HK-2 (cell line): ENCODE results near the gene COLQ.

ENCODE experiments used
- DNase-seq: peaks from one replicate; pipeline ENCODE4 v3.0.0-alpha.2; 2018; ENCODE audit not compliant: unreplicated experiment

Gene COLQ

DNA sequence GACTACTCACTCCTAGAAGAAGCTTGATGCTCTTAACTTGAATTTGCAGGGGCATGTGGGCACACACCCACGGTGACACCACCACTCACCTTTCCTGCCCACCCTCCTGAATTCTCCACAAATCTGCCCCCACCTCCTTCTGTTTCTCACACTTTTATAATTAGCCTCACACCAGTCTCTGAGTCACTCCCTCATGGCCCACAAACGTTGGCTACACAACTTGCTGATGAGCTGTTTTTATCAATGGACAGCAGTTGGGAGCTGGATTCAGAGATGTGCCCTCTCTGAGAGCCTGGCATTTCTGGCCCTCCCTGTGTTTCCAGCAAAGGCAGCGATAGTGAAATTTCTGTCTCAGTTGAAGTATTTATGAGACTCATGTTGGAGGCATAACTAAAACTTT, 1.3 kb downstream of the COLQ start:
- DNase-seq, result no peak

DNA sequence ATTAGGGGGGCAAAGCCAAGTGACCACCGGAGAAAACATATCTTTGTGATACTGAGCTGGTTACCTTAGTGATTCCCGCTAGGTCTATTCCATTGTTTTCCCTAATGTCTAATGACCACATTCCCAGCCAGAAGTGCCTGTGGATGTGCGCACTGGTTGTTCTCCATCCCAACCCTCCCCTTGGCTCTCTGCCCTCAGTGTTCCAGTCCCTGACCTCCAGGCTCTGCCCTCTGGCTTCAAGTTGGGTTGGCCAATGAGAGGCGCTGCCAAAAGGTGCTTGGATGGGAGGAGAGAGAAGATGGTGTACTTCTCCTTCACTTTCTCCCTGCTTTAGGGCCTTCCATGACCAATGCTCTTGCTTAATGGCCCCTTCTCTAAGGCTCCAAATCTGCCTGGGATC, 2.4 kb downstream of the COLQ start:
- DNase-seq, result no peak

DNA sequence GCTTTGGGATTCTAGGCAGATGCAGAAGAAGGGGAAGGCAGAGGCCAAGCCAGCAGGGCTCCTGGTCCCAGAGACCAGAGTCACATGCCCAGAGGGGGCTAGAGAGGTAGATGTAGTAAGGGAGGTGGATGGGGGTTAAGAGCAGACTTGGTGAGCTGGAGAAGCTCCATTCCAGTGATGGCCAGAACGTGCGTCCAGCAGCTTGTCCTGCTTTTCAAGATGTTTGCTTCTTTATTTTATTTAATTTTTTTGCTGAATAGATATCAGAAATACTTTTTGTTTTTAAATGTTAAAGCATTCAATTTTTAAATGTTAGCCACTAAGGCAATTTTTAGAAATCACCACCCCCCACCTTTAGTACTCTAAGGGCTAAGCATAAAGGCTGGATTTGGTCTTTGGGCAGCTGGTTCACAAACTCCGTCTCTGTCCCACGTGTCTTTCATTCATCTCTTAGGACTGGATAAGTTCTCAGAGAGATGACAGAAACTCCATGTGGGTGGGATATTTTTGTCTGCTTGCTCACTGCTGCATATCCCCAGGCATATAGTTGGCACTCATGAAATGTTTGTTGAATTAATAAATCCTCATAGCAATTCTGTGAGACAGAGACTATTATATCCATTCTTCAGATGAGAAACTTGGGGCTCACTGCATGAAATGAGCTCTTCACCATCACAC, 6.7 kb downstream of the COLQ start:
- DNase-seq, result no peak

DNA sequence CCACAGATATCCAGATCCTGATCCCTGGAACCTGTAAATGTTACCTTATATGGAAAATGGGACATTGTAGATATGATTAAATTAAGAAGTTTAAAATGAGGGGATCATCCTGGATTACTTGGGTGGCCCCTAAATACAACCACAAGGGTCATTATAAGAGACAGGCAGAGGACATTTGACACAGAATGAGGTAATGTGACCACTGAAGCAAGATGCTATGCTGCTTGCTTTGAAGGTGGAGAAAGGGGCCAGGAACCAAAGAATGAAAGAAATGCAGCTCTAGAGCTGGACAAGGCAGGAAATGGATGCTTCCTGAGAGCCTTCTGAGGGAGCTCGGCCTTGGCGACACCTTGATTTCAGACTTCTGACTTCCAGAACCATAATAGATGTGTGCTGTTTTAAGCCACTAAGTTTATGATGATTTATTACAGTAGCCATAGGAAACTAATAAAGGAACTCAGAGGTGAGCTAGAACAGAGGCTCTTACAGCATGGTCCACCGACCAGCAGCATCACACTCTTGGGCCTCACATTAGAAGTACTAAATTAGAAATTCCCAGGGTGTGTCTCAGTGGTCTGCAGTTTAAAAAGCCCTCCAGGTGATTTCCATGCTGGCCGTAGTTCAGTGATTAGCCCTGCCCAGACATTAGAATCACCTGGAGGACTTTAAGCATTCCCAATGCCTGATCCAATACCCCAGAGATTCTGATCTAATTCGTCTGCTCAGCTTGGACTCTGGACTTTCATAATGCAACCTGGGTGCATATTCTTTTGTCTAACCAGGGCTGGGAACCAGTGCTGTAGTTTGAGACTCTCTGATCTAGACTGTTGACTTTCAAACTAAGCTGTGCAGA, 7.5 kb downstream of the COLQ start:
- no peak for DNase-seq

DNA sequence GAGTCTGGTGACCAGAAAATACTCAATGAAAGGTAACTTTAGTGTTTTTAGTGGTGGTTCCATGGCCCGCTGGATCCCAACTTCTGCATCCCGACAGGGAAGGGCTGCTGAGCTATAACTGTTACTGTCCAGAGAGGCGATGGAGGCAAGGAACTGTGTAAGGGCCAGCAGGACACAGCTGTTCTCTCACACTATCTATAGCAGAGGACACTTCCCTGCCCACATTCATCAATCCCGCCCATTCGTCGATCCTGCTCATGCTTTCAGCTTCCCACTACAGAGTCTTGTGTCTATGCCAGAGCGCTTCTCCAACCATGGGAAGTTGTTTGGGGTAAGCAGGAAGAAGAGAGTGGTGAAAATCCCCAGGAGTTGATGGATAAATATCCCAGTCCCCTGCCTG, 8.4 kb downstream of the COLQ start:
- DNase-seq, result no peak

DNA sequence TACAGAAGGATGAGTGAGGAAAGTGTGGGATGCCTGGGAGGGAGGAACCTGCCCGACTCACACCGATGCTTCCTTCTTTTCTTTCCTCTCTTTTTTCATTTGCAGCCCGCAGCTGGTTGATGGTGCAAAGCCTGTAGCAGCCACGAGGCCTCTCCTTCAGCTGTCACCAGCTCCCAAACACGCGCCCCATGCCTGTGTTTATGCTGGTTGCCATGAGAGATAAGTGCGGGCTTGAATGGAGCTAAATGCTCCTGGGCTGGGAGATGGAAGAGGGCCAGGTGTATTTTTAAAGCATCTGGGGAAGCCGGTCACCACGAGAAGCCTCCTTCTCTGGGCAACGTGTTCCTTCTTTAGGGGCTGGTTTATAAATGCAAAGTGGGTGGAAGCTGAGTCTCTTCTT, 9.3 kb downstream of the COLQ start:
- DNase-seq, result no peak

DNA sequence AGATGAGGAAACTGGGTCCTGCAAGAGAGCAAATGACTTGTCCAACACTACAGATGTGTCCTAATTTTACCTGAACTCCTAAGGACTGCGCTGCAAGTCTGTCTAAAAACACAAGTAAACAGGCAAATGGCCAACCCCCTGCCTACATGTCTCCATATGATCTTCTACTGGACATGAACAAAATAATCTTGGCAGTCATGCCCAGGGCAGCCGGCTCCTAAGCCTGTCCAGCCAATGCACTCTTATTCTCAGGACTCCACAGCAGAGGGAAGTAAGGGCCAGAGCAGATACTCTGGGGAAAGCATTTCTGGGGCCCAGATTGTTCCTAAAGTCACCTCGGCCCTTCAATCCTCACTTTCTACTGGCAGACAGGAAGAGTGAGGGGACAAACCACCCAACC, 10.3 kb downstream of the COLQ start:
- no peak for DNase-seq

DNA sequence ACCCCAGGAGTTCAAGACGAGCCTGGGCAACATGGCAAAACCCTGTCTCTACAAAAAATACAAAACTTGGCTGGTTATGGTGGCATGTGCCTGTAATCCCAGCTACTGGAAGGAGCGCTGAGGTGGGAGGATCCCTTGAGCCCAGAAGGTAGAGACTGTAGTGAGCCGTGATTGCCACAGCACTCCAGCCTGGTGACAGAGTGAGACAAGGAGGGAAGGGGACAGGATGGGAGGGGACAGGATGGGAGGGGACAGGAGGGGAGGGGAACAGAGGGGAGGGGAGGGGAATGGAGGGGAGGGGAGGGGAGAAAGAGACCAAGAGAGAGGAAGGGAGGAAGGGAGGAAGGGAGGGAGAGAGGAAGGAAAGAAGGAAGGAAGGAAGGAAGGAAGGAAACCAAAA, 11.0 kb downstream of the COLQ start:
- DNase-seq, result no peak

DNA sequence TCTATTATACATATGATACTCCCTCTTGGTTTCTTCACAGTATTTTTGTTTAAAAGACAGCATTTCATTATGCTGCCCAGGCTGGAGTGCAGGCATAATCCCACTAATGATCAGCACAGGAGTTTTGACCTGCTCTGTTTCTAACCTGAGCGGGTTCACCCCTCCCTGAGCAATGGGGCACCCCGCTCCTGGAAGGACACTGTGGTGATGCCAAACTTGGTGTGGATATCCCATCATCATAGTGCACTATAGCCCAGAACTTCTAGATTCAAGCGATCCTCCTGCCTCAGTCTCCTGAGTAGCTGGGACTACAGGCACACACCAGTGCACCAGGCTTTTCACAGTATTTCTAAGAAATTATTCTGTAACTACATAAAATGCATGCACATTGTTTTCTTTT, 14.9 kb downstream of the COLQ start:
- DNase-seq, result no peak

DNA sequence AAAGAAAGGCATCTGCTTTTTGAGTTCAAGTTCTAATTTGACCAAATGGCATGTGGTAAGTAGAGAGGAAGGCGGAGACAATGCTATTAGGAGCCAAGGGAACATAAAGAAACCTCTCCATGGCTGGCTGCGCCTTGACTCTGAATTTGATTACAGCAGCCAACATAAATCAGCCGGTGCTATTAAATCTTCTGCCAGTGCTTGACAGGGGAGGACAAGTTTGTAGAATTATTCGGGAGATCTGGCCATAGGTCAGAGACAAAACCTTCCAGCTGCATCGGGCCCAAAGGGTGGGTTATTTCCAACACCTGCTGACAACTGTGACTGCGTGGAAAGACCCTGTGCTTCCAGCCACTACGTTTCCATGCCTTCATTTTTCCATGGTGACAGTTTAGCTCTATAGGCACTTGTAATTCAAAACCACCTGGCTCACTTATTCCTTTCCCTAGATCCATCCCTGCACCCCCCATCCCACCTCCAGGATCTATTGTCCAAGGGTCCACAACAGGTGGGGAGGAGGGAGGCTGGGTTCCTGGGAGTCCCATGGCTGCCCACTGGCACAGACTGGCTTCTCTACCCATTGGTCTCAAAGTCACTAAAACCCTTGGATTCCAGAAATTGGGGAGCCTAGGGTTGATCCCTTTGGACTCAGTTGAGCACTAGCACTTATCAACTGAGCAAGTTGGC, 15.9 kb downstream of the COLQ start:
- no peak for DNase-seq

DNA sequence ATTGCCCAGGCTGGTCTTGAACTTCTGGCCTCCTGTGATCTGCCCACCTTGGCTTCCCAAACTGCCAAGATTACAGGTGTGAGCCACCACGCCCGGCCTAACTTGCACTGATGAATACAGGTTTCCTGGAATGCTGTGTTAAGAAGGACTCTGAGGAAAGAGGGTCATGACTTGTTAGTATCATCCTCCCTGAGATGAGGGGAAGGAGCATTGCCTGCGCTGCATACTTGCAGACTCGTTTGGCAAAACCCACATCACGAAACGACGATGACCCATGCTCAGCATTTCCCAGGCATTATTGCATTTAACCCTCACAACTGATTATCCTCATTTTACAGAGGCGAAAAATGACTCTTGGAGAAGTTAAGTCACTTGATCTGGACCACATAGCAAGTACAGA, 18.9 kb downstream of the COLQ start:
- DNase-seq, result no peak

DNA sequence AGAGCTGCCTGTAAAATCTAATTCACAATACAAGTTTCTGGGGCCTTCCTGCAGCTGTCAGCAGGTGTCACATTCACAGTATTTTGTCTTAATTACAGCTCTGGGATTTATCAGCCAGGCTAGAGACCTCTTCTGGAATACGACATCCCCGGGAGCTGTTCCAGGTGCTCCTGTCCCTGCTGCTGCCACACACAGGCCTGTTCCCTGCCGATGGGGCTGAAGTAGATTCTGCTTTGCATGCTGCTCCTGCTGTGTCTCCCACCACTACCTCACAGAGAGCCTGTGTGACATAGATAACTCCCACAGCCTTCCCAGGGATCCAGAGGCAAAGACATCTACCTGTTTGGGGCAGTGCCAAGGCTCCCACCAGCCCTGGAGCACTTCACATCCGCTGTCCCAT, 20.4 kb downstream of the COLQ start:
- DNase-seq, result no peak

DNA sequence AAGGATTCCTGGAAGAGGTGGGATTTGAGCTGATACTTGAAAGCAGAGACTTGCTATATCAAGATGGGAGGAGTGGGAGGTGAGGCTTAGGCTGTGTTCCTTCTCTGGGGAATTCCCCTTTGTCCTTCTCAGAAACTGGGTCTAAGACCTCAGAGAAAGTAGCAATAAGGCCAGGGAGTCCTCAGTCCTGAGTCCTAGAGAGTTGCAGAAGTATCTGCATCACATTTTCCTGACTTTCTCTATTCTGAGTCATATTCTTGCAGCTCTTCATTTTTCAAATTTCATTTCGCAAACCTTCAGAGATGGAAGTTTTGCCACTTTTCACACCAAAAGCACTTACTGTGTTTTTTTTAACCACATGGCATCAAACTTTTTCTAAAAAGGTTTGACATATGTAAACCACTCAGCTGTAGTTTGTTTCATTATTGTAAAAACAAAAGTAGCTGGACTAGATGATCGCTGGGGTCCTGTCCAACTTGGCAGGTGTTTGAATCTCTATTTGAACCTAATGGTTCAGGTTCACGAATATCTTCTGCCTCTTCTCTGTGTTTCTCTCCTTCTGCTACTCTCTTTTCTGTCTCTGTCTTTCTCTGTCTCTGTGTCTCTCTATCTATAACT, 21.3 kb downstream of the COLQ start:
- DNase-seq, result no peak

DNA sequence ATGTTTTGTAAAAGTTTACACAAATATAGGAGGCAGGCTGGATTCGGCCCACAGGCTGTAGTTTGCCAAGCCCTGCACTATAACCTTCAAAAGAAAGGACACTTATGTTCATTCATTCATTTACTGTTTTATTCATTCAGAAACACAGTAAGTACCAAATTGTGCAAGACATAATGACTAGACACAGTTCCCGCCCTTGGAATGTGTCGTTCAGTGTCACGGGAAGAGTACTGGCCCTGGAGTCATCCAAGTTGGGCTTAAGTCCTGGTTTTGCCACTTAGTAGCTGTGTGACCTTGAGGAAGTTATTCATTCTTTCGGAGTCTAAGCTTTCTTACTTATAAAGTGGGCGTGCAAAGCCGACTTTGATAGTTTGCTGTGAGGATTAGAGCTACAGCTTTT, 22.0 kb downstream of the COLQ start:
- no peak for DNase-seq

DNA sequence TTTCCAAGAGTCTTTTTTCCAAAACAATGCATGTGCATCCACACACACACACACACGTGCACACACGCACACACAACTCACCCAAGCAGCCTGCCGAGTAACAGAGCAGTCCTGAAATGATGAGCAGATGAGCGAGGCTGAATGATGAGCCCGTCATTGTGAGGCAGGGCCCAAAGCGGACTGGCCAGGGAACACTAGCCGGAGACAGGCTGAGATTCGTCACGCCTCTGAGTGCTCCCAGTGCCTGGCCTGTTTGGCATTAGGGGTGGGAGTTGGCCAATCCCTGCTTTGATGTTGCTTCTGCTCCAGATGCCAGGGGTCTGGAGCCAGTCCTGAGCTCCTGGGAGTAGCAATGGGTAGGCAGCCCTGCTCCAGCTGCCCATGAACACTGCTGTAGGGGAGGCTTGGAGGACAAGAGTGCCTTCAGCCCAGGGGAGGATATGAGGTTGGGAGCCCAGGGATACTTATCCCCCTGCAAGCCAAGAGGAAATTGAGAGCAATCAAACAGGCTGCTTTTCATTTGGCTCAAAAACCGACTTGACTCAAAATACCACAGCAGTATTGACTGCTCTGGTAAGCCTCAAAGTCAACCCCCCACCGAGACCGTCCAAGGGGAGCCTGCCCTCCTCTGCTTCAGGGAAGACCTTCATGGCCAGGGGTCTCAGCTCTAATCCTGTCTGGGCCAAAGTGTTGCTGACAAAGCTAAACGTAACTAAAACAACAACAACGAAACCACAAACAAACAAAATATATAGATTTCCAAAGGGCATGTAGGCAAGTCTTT, 22.9 kb downstream of the COLQ start:
- no peak for DNase-seq

DNA sequence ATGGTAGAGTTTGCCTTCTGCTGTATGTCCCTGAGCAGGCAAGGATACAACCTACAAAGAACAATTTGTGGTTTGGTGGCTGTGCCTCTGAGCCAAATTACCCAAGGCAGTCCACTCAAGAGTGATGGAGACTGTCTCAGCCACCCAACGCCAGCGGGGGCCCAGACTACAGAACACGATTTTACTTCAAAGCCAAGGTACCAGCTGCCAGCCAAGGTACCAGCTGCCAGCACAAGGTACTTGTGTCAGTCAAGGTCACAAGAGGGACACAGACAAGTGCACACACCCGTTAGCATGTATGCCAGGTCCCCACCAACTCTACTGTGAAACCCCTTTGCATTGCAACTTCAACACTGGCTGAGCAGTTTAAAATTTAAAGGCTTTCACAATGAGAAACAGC, 23.5 kb downstream of the COLQ start:
- DNase-seq, result no peak

DNA sequence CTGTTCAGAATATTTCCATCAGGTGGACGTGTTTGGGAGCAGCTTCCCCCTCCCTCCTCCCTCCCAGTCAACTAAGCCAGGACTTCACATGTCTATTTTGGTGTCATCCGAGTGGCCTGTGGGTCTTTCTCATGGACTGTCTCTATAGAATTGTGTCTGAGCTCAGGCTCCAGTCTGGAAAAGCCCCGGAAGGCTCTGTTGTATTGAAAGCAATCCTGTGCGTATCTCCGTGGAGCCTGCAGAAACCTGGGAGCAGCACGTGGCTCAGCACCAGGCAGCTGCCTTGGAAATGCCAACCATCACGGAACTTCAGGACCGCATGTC, 25.2 kb downstream of the COLQ start:
- DNase-seq, result no peak

DNA sequence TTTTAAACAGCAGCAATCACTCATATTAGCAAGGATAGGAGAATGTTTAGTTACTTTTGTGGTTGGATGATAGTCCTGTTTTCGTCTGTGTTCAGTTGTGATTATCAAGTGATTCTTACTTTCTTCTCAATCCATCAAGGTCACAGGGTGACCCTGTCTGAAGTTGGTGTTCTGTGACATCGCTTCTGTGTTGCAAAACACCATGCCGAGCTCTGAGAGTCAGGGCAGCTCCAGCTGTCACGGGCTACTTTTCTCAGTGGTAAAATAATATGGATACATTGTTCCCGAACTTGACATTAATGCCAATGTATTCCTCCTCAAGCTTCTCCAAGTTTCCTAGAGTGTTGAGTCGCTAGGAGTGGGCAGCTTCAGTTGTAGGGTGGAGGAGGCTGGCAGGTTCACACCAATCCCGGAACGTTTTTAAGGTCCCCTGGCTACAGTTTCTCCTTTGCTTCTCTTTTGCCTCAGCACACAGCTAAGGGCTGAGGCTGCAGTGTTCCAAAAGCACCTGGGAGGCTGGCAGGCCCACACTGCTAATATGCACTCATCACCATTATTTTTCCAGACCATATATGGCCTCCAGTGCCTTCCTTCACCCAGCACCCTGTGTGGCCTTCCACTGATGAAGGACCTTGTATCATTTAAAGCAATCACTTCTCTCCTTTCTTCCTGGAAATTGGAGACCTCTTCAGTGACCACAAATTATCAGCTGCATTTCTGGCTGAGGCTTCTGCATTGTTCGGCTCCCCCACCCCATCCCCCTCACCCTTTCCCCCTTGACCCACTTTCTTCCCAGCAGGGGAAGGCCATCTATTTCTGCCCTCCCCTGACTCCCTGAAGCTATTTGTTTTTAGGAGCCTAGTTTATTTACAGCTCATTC, 25.8 kb downstream of the COLQ start:
- no peak for DNase-seq

DNA sequence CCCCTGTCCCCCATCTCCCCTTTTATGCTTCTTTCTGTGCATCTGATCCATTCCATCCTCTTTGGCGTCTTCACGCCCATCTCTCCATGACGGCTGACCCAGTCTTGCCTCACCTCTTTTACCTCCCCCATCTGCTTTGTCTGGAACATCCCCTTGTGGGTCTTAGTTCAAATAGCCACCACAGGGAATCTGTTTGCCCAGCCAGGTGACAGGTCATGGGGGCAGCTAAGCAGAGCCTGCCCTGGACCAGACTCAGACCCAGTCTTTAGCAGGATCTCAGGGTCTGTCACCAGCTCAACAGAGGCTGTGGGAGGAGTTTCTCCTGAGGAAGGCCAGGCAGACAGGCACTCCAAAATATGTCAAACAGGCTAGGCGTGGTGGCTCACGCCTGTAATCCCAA, 28.1 kb downstream of the COLQ start:
- DNase-seq, result no peak

DNA sequence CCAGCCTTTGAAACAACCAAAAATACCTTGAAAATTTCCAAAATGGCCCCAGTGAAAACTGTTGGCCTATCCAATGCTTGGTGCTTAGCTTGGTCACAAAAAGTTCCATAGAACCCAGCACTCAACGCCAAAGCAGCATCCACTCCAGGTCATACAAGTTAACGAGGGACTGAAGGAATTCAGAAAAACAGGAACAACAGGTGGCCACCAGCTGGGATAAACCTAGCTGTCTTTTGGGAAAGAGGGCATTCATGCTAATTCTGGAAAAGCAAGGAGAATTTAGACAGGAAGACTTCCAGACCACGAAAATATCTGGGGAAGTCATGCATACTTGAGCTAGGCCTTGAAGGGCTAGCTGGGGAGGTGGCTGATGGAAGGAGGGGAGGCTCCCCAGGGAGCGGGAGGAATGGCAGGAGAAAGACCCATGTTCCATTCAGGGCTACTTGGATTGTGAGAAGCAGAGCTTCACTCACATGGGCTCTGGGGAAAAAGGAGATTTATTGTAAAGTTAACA, 28.6 kb downstream of the COLQ start:
- no peak for DNase-seq

DNA sequence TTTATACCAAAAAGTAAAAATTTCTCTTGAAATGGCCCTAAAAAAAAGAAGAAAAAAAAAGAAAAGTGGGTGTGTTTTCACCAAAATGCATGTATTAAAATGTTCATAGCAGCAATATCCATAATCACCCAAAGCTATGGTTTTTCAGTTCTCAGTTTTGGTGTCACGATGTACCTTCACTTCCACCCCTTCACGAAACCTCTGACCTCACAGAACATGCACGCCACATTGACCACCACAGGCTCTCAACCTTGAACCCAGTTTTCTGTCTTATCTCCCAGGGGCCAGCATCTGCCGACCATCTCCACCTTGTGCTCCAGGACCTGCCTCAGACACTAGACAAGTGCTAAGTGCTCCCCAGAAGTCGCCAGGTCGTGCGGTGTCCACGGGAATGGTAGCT, 30.4 kb downstream of the COLQ start:
- no peak for DNase-seq
